Activated T-cell treated with anti-CD3 and anti-CD28 coated beads for 48 hours (primary cell): ENCODE results near the gene SZT2.

Experiments
- DNase-seq: peaks from one replicate; pipeline ENCODE4 v3.0.0-alpha.2; 2020; ENCODE audit warnings: low read depth

The SZT2 gene

DNA sequence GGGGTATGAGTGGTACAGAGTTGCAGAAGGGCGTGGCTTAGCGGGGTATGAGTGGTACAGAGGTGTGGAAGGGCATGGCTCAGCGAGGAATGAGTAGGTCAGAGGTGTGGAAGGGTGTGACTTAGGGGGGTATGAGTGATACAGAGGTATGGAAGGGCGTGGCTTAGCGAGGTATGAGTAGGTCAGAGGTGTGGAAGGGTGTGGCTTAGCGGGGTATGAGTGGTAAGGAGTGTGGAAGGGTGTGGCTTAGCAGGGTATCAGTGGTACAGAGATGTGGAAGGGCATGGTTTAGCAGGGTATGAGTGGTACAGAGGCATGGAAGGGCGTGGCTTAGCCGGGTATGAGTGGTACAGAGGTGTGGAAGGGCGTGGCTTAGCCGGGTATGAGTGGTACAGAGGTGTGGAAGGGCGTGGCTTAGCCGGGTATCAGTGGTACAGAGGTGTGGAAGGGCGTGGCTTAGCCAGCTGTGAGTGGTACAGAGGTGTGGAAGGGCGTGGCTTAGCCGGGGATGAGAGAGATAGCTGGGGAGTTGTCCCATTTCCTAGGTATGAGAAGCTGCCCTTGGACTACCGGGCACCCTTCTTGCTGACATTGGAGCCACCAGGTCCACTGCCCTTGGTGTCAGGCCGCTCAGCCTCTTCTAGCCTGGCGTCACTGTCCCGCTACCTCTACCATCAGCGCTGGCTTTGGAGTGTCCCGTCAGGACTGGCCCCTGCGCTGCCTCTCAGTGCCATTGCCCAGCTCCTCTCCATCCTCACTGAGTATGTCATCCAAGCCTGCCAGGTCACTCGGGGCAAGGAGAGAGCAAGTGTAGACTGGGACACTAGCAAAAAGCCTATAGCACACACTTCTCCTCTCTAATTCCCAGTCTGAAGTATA lies 34.2 kb downstream of the SZT2 start:
- peak; percentile 3 for DNase-seq

- no peak for DNase-seq
Measured at GRCh38 chr1:43425045-43425444, 35.3 kb downstream of the SZT2 start.

DNA sequence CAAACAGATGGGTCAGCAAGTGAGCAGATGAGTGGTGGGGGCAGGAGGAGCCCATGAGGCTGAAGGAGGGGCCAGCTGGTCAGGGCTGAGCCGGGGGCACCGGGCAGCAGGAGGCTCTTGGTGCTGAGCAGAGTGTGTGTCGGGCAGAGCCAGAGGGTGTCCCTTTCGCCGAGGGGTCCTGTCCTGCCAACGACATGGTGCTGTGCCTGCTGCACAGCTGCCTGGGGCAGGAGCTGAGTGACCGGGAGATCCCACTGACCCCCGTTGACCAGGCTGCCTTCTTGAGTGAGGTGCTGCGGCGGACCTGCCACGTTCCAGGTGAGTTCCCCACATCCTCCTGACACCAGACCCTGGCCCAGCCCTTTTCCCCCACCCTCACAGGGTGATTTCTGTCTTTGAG lies 36.5 kb downstream of the SZT2 start:
- no peak for DNase-seq

GRCh38 chr1:43427524-43427923 lies 37.8 kb downstream of the SZT2 start:
- no peak for DNase-seq

DNA sequence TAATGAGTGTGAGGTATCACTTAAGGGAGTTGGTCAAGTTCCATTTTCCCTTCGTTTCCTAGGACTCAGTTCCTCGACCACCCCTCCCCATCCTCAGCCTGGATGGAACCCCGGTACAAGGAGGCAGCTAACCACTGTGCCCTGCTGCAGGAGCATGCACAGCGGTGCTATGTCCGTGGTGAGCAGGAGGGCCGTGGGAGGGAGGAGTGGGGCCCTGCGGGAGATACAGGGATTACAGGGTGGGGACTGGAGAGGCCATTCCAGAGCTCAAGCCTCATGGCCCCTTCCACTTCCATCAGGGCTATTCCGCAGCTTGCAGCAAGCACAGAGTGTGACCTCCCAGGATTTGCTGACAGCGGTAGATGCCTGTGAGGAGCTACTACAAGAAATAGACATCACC lies 38.2 kb downstream of the SZT2 start:
- DNase-seq = no peak

GRCh38 chr1:43430831-43431230 lies 41.1 kb downstream of the SZT2 start:
- no peak for DNase-seq

DNA sequence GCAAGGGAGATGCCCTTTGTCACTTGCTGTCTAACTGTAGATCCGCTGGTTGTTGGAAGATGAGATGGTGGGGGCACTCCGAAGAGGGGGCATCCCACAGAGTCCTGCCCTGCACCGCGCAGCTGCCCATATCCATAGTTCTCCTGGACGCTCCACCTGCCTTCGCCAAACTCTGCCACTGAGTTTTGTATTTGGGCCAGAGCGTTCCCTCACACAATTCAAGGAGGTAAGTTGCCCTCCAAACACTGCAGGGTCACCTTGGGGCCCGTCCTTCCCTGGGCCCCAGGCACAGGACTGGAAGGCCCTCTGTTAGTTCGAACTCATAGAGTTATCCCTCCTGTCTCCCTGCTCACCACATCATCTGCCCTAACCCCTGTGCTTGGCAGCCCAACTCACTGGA lies 42.0 kb downstream of the SZT2 start:
- no peak for DNase-seq

DNA sequence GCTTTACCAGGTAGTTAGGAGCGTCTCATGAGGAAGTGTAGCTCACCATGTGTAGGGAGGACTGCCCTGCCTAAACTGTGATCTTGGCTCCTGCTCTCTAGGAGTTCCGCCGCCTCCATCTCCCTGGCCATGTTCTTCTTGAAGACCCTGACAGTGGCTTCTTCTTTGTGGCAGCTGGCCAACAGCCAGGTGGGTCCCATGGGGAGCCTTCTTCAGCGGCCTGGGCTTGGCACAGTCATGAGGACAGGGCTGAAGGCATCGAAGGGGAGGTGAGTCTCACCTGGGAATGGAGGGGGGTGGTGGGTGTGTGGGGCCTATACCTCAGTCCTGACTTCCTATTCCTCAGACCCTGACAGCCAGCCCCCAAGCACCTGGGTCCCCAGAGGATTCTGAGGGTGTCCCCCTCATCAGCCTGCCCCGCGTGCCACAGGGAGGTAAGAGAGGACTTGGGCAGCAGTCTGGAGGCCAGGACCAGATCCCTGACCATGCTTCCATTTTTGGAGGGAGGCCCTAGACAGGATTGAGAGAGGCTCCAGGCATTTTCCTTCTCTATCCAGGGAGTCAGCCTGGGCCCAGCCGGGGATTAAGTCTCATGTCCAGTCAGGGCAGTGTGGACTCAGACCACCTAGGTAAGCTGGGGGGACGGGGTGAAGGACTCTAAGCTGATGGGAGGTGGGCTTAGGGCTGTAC lies 42.6 kb downstream of the SZT2 start:
- DNase-seq = no peak

DNA sequence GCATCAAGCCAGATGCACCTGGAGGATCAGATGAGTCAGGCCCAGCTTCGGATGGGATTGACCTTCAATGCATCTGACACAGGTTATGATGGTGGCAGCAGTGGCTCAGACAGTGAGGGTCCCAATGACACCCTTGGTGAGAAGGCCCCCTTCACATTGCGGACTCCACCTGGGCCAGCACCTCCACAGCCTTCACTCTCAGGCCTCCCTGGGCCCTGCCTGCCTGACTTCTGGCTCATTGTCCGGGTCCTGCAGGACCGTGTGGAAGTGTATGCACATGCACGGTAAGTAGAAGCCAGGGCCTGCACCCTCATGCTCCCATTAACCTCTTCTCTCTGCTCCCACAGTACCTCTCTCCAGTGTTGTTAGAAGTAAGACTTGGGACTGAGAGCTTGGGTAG lies 43.2 kb downstream of the SZT2 start:
- no peak for DNase-seq

- DNase-seq = no peak
Measured at GRCh38 chr1:43434256-43434655, 44.6 kb downstream of the SZT2 start.

DNA sequence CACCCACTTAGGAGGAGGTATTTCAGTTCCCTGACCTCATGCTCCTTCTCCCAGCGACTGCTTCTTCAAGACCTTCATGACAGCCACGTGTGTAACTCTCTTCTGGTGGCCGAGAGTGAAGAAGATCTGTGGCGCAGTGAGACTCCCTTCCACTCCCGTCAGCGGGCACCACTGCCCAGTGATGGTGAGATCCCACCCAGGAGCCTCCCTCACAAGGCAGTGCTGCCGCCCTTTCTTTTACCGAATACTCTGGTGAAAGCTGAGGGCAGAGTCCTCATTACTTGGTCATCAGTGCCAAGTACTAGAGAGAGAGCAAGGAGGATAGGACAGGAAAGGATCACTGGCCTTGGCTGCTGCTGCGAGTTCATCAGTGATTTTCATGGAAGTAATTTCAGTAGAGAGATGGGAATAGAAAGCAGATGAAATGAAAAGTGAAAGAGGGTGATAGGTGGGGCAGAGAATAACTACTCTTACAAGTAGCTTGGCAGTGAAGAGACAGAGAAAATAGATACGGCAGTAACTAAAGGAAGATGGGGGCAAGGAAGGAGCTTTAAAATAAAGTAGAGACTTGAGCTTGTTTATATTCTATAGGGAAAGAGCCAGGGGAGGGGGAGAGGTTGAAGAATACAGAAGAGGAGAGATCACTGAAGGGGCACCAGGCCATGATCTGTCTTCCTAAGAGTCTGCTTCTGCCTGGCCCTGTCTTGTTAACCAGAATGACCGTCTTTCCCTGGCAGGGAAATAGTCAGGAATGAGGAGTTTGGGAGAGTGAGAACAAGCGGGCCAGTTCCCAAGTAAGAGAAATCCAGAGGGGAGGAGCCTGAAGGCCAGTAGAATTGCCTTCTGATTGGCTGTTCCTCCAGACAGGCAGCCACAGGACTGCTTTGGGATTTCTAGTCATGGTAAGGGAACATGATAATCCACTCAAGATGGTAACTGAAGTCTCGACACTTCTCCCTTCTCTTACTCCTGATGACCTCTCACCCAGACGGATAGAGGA lies 45.7 kb downstream of the SZT2 start:
- DNase-seq = no peak

DNA sequence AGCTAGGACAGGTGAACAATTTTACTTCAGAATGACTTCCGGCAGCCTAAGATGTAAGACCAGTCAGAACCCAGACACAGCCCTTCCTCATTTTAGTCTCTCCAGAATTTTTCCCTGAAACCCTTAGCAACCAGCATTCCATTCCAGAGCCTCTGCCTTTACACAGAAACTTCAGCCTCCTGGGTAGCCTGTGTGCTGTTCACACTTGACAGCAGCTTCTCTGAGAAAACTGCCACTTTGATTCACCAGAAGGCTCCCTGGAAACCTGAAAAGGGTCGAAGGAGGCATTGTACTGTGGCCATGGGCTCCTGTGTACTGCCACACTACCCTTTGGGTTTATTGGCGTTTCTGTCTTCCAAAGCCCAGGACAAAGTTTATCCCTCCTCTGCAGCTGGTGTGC lies 46.7 kb downstream of the SZT2 start:
- DNase-seq = no peak

DNA sequence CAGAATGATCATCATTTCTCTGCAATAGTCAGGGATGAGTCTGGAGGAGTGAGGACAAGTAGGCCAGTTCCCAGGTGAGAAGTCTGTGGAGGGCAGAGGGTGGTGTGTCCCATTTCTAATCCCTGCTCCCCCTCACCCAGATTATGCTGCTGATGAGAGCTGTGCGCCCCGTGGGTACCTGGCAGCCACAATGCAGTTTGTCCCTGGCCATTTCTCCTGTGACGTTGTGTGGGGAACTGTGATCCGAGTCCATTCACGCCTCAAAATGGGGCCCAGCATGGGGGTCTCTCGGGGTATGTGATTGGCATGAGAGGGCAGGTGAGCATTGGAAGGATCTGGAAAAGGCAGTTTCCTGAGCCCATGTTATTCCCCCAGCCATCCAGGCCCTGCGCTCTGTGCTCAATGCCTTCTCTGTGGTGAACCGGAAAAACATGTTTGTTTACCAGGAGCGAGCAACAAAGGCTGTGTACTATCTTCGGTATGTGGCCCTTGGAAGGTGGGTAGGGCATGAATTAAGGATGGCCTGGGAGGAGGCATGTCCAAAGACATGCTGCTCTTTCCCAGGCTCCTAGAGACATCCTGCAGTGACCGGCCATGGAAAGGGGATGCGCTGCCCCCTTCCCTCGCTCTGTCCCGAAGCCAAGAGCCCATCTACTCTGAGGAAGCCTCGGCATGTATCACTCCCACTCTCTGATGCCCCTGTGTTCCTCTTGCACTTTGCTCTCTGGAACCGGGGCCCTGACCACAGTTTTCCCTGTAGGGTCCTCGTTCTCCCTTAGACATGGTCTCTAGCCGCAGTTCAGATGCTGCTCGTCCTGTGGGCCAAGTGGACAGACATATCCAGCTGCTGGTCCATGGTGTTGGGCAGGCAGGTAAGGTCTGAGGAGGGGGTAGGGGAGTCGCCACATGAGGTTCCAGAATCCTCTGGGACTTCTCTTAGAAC lies 47.6 kb downstream of the SZT2 start:
- no peak for DNase-seq

GRCh38 chr1:43438006-43438405 lies 48.3 kb downstream of the SZT2 start:
- no peak for DNase-seq

DNA sequence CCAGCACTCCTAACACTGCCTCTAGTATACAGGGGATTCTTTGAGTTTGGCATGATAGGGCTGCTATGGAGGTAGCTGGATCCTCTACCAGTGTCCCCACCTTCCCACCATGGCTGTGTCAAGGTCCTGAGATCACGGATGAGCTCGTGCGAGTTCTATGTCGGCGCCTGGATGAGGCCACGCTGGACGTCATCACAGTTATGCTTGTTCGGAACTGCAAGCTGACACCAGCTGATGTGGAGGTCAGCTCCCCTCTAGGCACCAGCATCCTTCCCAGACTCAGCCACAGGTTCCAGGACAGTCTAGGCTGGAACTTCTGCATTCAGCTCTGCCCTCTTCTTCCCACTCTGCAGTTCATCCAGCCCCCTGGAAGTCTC lies 48.9 kb downstream of the SZT2 start:
- no peak for DNase-seq

DNA sequence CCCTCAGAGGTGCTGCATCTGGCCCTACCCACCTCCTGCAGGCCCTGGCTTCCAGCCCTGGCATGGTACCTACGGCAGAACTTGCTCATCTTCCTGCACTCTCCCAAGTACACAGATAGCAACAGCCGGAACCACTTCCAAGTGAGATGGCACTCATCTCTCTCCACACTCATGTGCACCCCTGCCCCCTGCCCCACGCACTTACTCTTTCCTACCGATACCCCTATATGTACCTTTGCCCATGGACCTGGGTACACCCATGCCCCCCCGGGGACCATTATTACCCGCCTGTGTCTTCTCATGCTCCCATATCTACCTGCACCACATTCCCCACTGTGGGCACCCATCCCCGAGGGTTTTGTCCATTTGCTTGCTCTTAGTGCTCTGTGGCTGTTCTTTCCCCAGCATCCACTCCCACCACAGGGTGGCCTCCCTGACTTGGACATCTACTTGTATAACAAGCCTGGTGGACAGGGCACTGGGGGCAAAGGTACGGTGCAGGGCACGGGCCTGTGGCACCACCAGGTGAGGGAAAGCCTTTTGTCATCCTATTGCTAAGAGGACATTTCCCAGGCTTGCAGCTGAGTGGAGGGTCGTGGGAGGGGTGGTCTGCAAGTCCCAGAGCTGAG lies 49.4 kb downstream of the SZT2 start:
- DNase-seq = no peak

DNA sequence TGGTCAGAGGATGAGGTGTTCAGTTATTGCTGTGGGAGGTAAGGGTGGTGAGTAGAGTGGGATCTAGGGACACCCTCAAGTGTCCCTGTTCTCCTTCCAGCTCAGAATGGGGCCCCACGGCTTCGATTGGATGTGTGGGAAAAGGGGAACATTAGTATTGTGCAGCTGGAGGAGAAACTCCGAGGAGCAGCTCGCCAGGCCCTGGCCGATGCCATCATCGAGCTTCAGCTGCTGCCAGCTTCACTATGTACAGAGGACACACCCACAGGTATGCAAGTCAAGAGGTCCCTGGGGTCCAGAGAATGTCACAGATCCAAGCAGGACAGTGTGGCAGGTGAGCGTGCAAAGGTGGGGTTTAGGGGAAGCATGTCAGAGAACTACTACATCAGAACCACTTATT lies 50.1 kb downstream of the SZT2 start:
- no peak for DNase-seq

DNA sequence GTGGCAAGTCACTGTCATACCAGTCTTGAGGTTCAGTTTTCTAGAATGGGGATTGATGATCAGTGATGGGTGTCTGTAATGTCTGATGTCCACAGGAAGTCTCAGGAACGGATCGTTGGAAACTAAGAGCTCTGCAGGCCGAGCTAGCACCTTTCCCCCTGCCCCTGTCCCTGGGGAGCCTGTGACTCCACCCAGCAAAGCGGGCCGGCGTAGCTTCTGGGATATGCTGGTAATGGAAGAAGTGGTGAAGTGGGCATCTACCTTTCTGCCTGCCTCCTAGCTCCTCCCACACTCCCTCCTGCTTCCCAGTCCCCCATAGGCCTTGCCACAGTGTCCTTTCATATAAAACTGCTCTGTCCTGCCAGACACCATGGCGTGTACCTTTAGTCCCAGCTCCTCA lies 50.7 kb downstream of the SZT2 start:
- DNase-seq = no peak

DNA sequence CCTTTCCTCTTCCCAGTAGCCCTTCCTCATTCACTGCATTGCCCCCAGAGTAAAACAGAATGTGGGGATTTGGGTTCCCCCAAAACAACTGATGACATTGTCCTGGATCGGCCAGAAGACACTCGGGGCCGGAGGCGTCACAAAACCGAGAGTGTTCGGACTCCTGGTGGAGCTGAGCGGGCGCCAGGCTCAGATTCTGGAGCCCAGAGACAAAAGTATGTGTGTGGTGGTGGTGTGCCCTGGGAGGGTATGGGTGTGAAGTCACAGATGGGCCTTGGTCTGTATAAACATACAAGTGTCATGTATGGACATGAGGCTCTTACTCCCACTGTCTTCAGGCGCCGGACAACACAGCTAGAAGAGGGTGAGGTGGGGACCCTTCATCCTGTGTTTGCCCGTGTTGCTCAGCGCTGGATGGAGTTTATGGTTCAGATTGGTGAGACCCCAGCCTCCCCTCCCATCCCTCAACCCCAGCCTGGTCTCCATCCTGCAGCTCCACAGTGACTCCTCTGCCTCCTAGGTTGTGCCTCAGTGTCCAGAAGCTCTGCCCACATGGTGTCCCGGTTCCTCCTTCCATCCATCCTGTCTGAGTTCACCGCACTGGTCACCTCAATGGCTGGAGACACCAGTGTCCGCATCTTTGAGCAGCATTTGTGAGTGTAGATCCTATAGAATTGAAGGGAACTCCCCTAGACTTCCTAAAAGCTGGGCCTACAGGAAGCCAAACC lies 51.6 kb downstream of the SZT2 start:
- no peak for DNase-seq
